T-helper 2 cell (primary cell): ENCODE data around the gene NUDT4.
A peak's percentile ranks its signal among the peaks of the same experiment; 100 is the strongest.
"Not testable (repeated sequence)": the region's sequence is repeated elsewhere in the genome, so short reads cannot be mapped to it uniquely, and the experiment has no call there.

Experiments used
- DNase-seq, 5 experiments: peaks; one replicate each; pipeline versions ENCODE4 v3.0.0 to v3.0.0-alpha.2; 2012 to 2022

The NUDT4 gene

DNA sequence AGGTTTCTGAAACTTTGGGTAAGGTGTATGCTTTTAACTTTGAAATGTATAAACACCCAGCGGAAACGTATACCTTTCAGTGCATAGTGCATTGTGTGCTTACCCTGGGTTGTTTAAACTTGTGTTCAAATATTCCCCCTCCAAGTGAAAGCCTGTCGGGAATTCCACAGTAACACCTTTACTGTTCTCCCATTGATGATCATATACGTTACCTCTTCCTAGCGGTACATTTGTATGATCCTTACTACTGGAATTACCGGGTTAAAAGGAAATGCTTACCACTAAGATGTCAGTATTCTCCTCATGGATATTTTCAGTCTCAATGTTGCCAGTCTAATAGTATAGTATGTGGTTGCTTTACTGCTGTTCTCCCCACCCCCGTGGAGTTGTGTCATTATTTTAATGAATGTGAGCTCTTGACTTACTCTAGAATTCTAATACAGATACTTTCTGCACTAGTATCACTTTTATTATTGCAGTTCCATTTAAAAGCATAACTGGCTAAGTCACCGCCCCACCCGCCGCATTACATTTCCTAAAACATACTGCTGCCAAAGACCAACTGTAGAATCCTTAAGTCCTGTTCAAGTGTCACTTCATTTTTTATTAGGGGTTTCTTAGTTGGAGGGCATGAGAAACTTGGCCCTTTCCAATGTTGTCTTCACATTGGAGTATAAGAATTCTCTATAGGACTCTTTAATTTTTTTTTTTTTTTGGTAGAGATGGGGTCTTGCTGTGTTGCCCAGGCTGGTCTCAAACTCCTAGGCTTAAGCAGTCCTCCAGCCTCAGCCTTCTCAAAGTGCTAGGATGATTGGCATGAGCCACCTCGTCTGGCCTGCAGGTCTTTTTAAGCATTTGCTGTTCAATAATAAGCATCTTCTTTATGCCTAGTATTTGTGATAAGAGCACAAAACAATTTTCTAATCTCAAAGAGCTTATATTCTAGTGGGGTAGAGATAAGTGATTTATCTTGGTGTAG lies 24.9 kb downstream of the NUDT4 start:
- no peak for DNase-seq

DNA sequence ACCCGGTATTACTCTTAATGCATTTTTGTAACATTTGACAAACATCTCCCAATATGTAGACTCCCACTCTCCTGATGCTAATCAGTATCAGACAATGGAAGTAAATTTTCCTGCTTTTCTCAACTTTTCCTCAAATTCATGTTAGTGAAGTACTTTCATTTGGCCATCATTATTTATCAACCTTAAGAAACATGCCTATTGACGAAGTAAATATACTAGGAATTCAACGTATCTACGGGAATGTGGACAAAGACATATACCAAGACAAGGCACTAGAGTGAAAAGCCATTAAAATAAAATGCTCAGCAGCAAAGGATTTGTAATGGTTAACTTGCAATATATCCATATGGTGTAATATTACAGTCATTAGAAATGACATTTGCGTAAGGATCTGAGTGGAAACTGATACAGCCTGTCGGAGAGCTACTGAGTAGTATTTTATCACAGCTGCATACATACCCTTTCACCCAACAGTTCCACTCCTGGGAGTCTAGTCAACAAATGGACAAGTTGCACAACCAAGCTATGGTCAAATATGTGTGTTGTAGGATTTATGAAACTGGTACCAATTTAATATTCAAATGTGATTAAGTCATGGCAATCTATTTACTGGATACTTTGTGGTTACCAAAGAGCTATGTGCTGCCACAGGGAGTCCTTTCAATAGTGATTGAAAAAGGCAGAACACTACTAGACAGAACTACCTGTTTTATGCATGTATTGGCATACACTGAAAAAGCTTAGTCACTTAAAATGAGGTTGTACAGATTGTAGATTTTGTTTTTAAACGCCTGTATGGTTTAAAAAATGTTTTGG lies 26.5 kb downstream of the NUDT4 start:
- no peak for DNase-seq

- no peak for DNase-seq
These were observed 27.5 kb downstream of the NUDT4 start for GRCh38 chr12:93404961-93405849.

- DNase-seq = no peak
These were observed 29.6 kb downstream of the NUDT4 start for GRCh38 chr12:93407054-93407962.

DNA sequence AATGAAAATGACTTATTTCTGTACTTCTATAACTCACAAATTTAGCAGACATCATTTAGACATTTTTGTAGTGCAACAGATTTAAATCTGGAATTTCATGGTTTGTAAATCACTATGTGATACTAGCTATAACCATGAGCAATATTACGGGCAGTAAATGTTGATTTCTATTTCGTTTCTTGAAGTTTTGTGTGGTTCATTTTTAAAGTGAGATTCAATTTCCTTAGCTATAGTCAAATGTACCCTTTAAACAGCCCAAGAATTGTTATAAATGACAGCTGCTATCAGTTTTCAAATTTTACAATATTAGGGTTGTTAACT lies 30.2 kb downstream of the NUDT4 start:
- DNase-seq = no peak

DNA sequence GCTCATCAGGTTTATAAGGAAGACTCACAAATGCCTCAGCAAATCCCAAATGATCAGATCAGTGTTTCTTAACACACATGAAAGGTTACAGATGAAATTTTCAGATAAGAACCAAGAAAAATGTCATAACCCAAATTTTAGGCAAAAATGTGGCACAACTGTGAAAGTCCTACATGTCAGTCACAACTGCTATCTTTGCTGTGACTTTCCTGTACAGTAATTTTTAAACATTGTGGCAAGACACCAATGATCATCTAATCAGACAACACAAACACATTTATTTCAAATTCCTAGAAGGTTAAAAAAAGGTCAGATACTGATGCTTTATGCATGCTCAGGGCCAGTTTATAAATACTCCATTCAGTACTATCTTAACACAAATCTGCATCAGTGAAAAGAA lies 31.1 kb downstream of the NUDT4 start:
- peak in 1 of 5 experiments; percentile 32 for DNase-seq

DNA sequence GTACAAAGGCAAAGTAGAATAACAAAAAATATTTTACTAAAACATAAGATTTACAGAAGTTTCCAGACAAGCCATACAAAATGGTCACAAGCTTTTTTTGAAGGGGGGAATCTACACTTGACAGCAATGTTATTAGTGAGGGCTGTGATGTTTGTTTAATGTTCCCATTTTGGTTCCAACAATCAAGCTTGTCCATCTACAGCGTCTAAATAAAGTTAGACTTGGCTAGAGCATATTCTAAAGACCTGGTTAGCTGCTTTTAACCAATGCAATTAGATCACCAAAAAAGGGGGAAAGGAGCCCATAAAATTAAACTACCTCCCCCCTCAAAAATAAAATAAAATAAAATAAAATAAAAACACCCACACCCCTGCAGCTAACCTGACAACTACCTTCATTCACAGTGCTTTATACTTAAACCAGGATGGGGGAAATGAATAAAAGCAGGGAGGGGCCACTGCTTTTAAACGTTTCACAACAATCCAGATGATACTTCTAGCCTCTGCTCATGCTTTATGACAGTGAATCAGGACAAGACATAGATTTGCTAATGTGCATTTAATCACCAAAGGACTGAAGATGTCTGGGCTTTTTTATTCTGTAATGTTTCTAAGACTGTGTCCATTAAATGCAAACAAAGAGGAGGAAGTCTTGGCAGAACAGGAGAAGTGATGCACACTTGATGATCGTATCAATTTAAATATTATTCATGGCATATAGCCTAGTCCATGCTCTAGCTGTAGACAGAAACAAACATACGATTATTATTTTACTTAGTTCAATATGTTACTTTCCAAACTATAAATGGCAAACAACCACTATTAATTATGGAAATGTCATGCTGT lies 31.8 kb downstream of the NUDT4 start:
- DNase-seq = not testable (repeated sequence)

GRCh38 chr12:93411060-93411459 lies 33.3 kb downstream of the NUDT4 start:
- DNase-seq = not testable (repeated sequence)

- not testable (repeated sequence) for DNase-seq
These were observed 34.7 kb downstream of the NUDT4 start for GRCh38 chr12:93412396-93412795.

- no peak for DNase-seq
These were observed 35.3 kb downstream of the NUDT4 start for GRCh38 chr12:93413064-93413463.

DNA sequence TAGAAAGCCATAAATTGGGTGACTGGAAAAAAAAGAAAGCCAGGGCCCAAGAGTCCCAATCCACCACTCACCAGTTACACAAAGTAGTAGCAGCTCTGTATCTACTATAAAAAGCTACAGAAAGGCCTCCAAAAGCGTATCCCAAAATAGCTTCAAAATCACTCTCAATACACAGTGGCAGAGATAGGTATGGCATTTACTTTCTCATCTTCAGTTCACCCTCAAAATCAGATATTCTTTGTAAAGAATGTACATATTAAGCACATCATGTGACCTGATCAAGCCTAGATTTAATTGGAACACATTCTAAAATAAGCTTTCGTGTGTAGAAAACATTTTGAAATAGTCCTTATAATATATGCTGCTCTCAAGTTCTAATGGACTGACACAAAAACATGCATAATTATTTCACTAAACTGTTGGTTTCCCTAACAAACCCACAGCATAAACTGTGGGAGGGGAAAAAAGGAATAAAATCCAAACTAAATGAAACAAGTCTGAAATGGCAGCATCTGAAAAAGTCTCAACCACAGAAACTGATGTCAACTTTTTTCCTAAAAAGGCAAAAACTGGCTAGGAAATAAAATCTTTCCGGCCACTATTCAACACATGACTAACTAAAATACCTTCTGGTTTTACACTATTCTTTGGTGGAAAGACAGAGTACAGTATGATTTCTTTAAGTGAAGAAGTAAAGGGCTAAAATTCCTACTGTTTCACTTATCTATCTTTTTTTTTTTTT lies 38.2 kb downstream of the NUDT4 start:
- DNase-seq = peak in 1 of 5 experiments; percentile 19

- DNase-seq = no peak
These were observed 40.3 kb downstream of the NUDT4 start for GRCh38 chr12:93417967-93418480.

- peak in 2 of 5 experiments; percentile 28 to 64 for DNase-seq
These were observed 41.8 kb downstream of the NUDT4 start for GRCh38 chr12:93419388-93420034.

GRCh38 chr12:93422050-93422449 lies 44.3 kb downstream of the NUDT4 start:
- no peak for DNase-seq

DNA sequence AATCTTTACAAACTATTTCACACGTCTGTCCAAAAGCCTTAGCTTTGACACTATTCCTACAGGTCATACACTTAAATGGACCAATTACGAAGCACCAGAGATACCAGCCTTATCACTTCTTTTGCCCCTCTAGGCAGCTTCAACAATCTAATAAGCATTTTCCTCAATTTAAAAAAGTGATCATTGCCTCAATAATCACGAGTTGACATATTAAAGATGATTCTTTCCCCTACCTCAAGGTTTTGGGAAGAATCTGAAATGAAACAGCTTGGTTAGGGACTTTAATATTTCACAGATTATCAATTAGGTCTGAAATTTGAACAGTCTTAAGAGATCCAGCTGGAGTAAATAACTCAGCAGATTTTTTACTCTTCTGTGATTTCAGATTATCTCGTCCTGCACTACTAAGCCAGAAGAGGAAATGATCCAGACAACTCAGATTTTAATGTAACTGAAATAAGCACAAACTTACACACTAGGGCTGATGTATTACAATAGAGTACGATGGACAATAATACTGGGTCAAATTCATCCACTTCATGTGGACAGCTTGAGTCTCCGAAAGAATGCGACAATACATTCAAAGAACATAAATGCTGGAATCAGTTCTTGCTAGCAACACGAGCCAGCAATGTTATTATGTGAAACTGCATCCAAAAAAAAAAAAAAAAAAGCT lies 48.1 kb downstream of the NUDT4 start:
- DNase-seq = no peak

DNA sequence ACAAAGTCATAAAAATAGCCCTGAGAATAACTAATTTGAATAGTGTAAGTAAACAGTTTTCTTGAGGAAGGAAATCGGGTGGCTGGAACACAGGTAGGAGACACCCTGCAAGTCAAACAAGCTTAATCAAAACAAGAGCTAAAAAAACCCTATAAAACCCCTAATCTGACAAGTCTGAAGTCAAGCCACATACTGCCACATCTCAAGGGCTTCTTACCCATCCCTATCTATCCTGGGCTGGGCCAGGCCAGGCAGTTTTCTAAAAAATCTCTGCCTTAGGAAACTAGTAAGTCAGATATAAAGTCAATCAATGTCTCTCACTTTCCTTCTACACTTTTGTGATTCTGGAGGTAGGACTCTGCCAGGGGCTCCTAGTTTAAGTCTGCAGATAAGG lies 48.7 kb downstream of the NUDT4 start:
- DNase-seq = peak in 1 of 5 experiments; percentile 24

GRCh38 chr12:93427779-93428564 lies 50.2 kb downstream of the NUDT4 start:
- no peak for DNase-seq

DNA sequence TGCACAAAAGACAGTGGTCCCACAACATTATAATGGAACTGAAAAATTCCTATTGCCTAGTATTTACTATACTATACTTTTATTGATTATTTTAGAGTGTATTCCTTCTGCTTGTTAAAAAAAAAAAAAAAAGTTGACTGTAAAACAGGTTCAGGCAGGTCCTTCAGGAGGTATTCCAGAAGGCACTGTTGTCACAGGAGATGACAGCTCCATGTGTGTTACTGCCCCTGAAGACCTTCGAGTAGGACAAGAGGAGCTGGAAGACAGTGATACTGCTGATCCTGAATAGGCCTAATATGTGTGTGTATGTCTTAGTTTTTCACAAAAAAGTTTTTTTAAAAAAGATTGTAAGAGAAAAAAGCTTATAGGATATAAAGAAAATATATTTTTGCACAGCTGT lies 51.7 kb downstream of the NUDT4 start:
- no peak for DNase-seq
